ENCODE results near the gene SRD5A1.

DNA sequence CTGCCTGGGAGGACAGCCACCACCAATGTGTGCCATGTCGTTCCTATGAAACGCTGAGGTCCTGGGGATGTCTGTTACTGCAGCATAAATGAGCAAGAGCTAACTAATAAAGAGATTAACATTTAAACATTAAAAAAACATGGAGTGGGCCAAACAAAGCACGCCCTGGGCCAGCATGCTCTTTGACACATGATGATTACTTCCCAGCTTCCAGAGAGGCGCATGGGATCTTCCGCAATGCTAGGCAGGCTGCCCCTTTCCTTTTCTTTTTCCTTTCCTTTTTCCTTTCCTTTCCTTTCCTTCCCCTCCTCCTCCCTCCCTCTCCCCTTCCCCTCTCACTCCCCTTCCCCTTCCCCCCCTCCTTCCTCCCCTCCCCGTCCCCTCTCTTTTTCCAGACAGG, 69.4 kb downstream of the SRD5A1 start:
- no peak for TF ChIP-seq POLR2AphosphoS5 (IDR thresholded peaks at IDR 0.05; ENCODE audit: low read depth, low read length)
- no peak for TF ChIP-seq SP1 (IDR thresholded peaks at IDR 0.05; ENCODE audit: low read depth)

All from HCT116 (cell line).